CD14-positive monocyte (primary cell): ENCODE data around the gene SLC35G2. TPM values are rescaled to one million over a fixed set of nuclear protein-coding genes. Genes with fewer than 3 reads are reported as not detected.
A peak's percentile ranks its signal among the peaks of the same experiment; 100 is the strongest.

Experiments used
- DNase-seq, 3 donors: peaks; one replicate each; pipeline ENCODE4 v3.0.0-alpha.2; 2011 to 2022
- H2AFZ ChIP-seq: 2 replicates; pipeline ENCODE4 v1.6.0; 2012; ENCODE audit warnings: mild to moderate bottlenecking, low read depth, low read length, inconsistent platforms; ENCODE audit not compliant: insufficient read depth, poor library complexity, severe bottlenecking
- H3K27ac ChIP-seq, 2 donors: 1 replicate in 1 of 2; 2 replicates in 1 of 2; pipeline ENCODE4 v1.5.1; 2012 to 2013; ENCODE audit warnings: low read length in 2 of 2, control low read depth in 1 of 2, inconsistent platforms in 1 of 2, low read depth in 1 of 2, mild to moderate bottlenecking in 1 of 2
- H3K27me3 ChIP-seq, 2 donors: one replicate each; pipeline versions ENCODE4 v1.6.0 to v1.6.1; 2011 to 2013; ENCODE audit warnings: low read length in 2 of 2; ENCODE audit not compliant: control insufficient read depth in 2 of 2, insufficient read depth in 2 of 2
- H3K36me3 ChIP-seq, 2 donors: replicated peaks in 1 of 2; 1 replicate in 1 of 2; 2 replicates in 1 of 2; pipeline versions ENCODE4 v1.5.1 to v1.6.1; 2012 to 2013; ENCODE audit warnings: low read length in 2 of 2, control low read depth in 1 of 2, inconsistent platforms in 1 of 2, mild to moderate bottlenecking in 1 of 2; ENCODE audit not compliant: insufficient read depth in 2 of 2, control insufficient read depth in 1 of 2
- H3K4me1 ChIP-seq, 2 donors: 1 replicate in 1 of 2; 2 replicates in 1 of 2; pipeline versions ENCODE4 v1.5.1 to v1.6.1; 2012 to 2013; ENCODE audit warnings: low read length in 2 of 2, control low read depth in 1 of 2, inconsistent platforms in 1 of 2, mild to moderate bottlenecking in 1 of 2, moderate library complexity in 1 of 2; ENCODE audit not compliant: insufficient read depth in 2 of 2, control insufficient read depth in 1 of 2
- H3K4me2 ChIP-seq: replicated peaks from 2 replicates; pipeline ENCODE3; 2012; ENCODE audit warnings: low read length, moderate library complexity, mild to moderate bottlenecking; ENCODE audit not compliant: poor library complexity, severe bottlenecking; ENCODE audit errors: extremely low read depth
- H3K4me3 ChIP-seq, 3 experiments: fragments of 200-600 bp in 1 of 3; sonication (generic) in 1 of 3; replicated peaks in 1 of 3; 1 replicate in 2 of 3; 2 replicates in 1 of 3; pipeline ENCODE4 v1.5.1; 2011 to 2013; ENCODE audit warnings: low read length in 3 of 3, mild to moderate bottlenecking in 3 of 3, control low read depth in 2 of 3, low read depth in 2 of 3, inconsistent platforms in 1 of 3, moderate library complexity in 1 of 3
- H3K79me2 ChIP-seq: 2 replicates; pipeline ENCODE4 v1.6.0; 2012; ENCODE audit warnings: mild to moderate bottlenecking, control low read depth, inconsistent platforms, low read length, moderate library complexity; ENCODE audit not compliant: insufficient read depth
- H3K9ac ChIP-seq: 2 replicates; pipeline ENCODE4 v1.6.0; 2017; ENCODE audit warnings: low read length, mild to moderate bottlenecking; ENCODE audit not compliant: insufficient read depth, poor library complexity, severe bottlenecking
- H3K9me3 ChIP-seq, 2 donors: replicated peaks in 1 of 2; 1 replicate in 1 of 2; 2 replicates in 1 of 2; pipeline versions ENCODE4 v1.5.1 to v1.6.1; 2012 to 2013; ENCODE audit warnings: low read length in 2 of 2, control low read depth in 1 of 2; ENCODE audit not compliant: control insufficient read depth in 1 of 2, insufficient read depth in 1 of 2
- H4K20me1 ChIP-seq: 2 replicates; pipeline ENCODE4 v1.6.0; 2012; ENCODE audit warnings: mild to moderate bottlenecking, low read length, control low read depth, moderate library complexity; ENCODE audit not compliant: insufficient read depth
- H3K27ac Mint-ChIP-seq, 7 donors: one replicate each; pipeline ENCODE4 v1.8.0; 2020; ENCODE audit warnings: mild to moderate bottlenecking in 7 of 7, mixed read lengths in 7 of 7, moderate library complexity in 6 of 7, inconsistent platforms in 2 of 7
- H3K27me3 Mint-ChIP-seq, 3 donors: one replicate each; pipeline ENCODE4 v1.8.0; 2021 to 2022; ENCODE audit warnings: low read depth in 3 of 3, mild to moderate bottlenecking in 3 of 3, mixed read lengths in 3 of 3, moderate library complexity in 3 of 3, inconsistent platforms in 1 of 3
- H3K36me3 Mint-ChIP-seq, 2 donors: one replicate each; pipeline ENCODE4 v1.8.0; 2020; ENCODE audit warnings: mixed read lengths in 2 of 2, inconsistent platforms in 1 of 2, mild to moderate bottlenecking in 1 of 2
- H3K4me1 Mint-ChIP-seq: one replicate; pipeline ENCODE4 v1.8.0; 2020; ENCODE audit warnings: mild to moderate bottlenecking, mixed read lengths
- H3K4me3 Mint-ChIP-seq, 2 donors: one replicate each; pipeline ENCODE4 v1.8.0; 2020; ENCODE audit warnings: mild to moderate bottlenecking in 2 of 2, mixed read lengths in 2 of 2, moderate library complexity in 1 of 2
- H3K9me3 Mint-ChIP-seq, 7 donors: one replicate each; pipeline ENCODE4 v1.8.0; 2020 to 2022; ENCODE audit warnings: mixed read lengths in 7 of 7, mild to moderate bottlenecking in 6 of 7, moderate library complexity in 6 of 7, inconsistent platforms in 2 of 7
- CTCF ChIP-seq: fragments of 200-600 bp; IDR thresholded peaks from one replicate; pipeline ENCODE4 v1.8.0; 2022; ENCODE audit warnings: antibody characterized with exemption, mild to moderate bottlenecking
- WGBS: methylation state at CpG from one replicate; pipeline ENCODE4 v1.1.5; 2013; ENCODE audit warnings: missing lambda C conversion rate; ENCODE audit not compliant: insufficient coverage; 5-methylcytosine and 5-hydroxymethylcytosine counted together
- intact Hi-C, 2 donors: fragments of 100-400 bp; cut with micrococcal nuclease; formaldehyde crosslinking; loops; one replicate each; pipeline versions ENCODE4 v1.15.0 to v1.15.1; 2023
- polyA plus RNA-seq, 3 donors: library from polyadenylated mRNA; depleted of rRNA in 1 of 3; unstranded in 2 of 3; stranded (reverse) in 1 of 3; fragments of 300-500 nt in 2 of 3; fragments of >200 nt in 1 of 3; fragmentation: Illumina TruSeq in 2 of 3; gene quantifications; 1 replicate in 2 of 3; 2 replicates in 1 of 3; pipeline ENCODE4 v1.2.3, GENCODE V29; 2012 to 2021

Gene SLC35G2
- polyA plus RNA-seq, 3 donors, result not detected

- Histone ChIP-seq H3K4me2 (no peak overlapping the region), H3K4me1 (peaks cover 16 to 18% of the 10 kb centered on the region in 2 donors), H3K9ac (no peak overlapping the region), H3K36me3 (no peaks in the 10 kb centered on the region), H3K9me3 (no peaks in the 10 kb centered on the region), H2AFZ (no peak overlapping the region), H3K27me3 (no peaks in the 10 kb centered on the region), H3K79me2 (no peaks in the 10 kb centered on the region), H3K27ac (no peak overlapping the region), H3K4me3 (no peak overlapping the region), H4K20me1 (no peaks in the 10 kb centered on the region)
- intact Hi-C loops, result no loop called here
- Mint-ChIP-seq H3K9me3 (no peaks in the 10 kb centered on the region), H3K36me3 (no peaks in the 10 kb centered on the region), H3K4me3 (no peak overlapping the region), H3K27me3 (no peaks in the 10 kb centered on the region), H3K4me1 (peaks cover 15% of the 10 kb centered on the region), H3K27ac (peak overlapping the region in 1 of 7 donors; percentile 11)
- WGBS, result 100% methylated on average over 3 of the region's 5 CpGs
- no peak for TF ChIP-seq CTCF
- DNase-seq, result no peak
Measured at GRCh38 chr3:136783708-136784191, 35.2 kb upstream of the SLC35G2 start.

- peak overlapping the region; percentile 75 for H3K4me2 ChIP-seq
- no peaks in the 10 kb centered on the region for H3K36me3 ChIP-seq
- H3K4me3 ChIP-seq, result peak overlapping the region in 1 of 3 experiments; percentile 74
- Mint-ChIP-seq H3K4me1 (peaks cover 15% of the 10 kb centered on the region), H3K36me3 (no peaks in the 10 kb centered on the region), H3K27me3 (peaks cover 0 to 4% (median 0%) of the 10 kb centered on the region in 3 donors), H3K4me3 (no peak overlapping the region), H3K27ac (peak overlapping the region; percentile 68 to 96 (median 89)), H3K9me3 (no peaks in the 10 kb centered on the region)
- peak; percentile 1 to 21 (median 11) for DNase-seq
- H3K79me2 ChIP-seq, result no peaks in the 10 kb centered on the region
- no peaks in the 10 kb centered on the region for H4K20me1 ChIP-seq
- H3K27me3 ChIP-seq, result no peaks in the 10 kb centered on the region
- WGBS, result no CpG with 5 or more reads among the region's 2 CpGs
- H2AFZ ChIP-seq, result peak overlapping the region; percentile 80
- peaks cover 16 to 18% of the 10 kb centered on the region in 2 donors for H3K4me1 ChIP-seq
- intact Hi-C loops, result no loop called here
- H3K9ac ChIP-seq, result no peak overlapping the region
- peak overlapping the region in 1 of 2 donors; percentile 85 for H3K27ac ChIP-seq
- no peak for TF ChIP-seq CTCF
- no peaks in the 10 kb centered on the region for H3K9me3 ChIP-seq
Measured at GRCh38 chr3:136787349-136787748, 31.6 kb upstream of the SLC35G2 start.
